ENCODE measurements around the gene SZT2. TPM values are rescaled to one million over a fixed set of nuclear protein-coding genes. Genes with fewer than 3 reads are reported as not detected.
A peak's percentile ranks its signal among the peaks of the same experiment; 100 is the strongest.
"Not testable (repeated sequence)": the region's sequence is repeated elsewhere in the genome, so short reads cannot be mapped to it uniquely, and the experiment has no call there.

The SZT2 gene
- total RNA-seq, 1 donor from 2014 or later, result 22.0 TPM

GRCh38 chr1:43458379-43458778 is 68.7 kb downstream of the SZT2 start:
- ATAC-seq, result not testable (repeated sequence)

GRCh38 chr1:43460988-43461693 is 71.4 kb downstream of the SZT2 start:
- ATAC-seq, result no peak

GRCh38 chr1:43463479-43463878 is 73.8 kb downstream of the SZT2 start:
- no peak for ATAC-seq

DNA sequence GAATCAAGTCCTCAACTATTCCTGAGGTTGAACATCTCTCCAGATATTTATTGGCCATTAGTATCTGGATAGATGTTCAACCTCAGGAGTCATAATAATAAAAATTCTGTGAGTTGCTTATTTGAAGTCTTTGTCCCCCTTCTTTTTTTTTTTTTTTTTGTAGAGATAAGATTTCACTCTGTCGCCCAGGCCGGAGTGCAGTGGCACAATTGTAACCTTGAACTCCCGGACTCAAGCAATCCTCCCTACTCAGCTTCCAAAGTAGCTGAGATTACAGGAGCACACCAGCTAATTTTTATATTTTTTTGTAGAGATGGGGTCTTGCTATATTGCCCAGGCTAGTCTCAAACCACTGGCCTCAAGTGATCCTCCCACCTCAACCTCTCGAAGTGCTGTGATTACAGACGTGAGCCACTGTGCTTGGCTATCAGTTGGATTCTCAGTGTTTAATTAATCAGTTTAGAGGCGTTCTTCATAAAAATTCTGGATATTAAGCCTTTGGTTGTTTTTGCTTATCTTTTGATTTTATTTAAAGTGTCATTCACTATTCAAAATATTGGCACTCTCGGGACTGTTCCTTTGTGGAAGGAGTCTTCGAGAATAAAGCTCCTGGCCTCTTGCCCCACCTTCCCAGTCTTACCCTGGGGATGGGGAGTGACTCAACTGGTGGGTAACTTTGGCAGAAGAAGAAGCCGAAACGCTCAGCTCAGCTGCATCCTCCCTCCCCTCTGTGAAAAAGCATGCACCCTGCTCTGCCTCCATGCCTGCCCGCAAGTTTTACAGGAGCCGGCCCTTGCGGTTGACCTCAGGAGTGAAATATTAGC is 75.2 kb downstream of the SZT2 start:
- no peak for ATAC-seq

DNA sequence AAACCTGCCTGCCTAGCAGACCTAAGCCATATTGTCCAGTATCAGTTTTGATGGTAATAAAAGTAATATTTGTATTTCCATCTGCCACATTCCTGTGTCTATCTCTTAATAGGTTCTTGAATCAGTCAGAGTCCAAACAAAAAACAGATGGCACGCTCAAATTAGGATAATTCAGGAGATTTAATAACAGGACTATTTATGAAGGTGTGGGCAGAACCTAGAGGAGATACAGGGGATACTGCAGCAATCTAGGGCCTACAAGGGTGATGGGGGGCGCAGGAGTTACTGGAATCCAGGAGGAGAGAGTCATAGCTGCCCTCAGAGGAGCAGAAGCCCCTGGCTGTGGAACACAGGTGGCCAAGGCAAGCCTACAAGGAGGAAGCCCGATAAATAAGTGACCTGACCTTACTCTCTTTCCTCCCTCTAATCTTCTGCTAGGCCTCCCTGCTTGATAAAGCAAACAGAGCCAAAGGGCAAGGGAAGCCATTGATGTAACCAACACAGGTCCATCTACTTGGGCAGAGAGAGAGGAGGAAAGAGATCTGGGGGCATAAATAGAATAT is 75.9 kb downstream of the SZT2 start:
- no peak for ATAC-seq

- ATAC-seq, result no peak
Observed at GRCh38 chr1:43466403-43466802, 76.7 kb downstream of the SZT2 start.

- ATAC-seq, result no peak
Observed at GRCh38 chr1:43468414-43468813, 78.7 kb downstream of the SZT2 start.

DNA sequence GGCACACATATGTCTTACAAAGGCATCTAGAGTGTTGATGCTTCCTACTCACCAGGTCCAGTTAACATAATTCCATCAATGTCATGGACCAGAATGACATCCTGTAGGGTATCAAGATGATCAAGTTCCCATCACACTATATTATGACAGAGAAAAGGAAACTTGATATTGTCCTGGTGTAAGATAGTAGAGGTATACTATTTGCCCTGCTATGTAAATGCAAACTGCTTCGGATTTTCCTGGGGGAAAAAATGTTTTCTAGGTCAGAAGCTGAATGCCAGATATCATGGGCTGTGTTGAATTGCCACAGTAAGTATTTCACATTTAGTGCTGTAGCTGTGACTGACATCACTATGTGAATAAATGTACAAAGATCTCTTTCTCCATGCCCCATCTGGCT is 80.2 kb downstream of the SZT2 start:
- no peak for ATAC-seq

GRCh38 chr1:43472087-43472462 is 82.4 kb downstream of the SZT2 start:
- ATAC-seq, result no peak

GRCh38 chr1:43472463-43473151 is 82.9 kb downstream of the SZT2 start:
- ATAC-seq, result peak; percentile 32

GRCh38 chr1:43473463-43473862 is 83.8 kb downstream of the SZT2 start:
- no peak for ATAC-seq

- not testable (repeated sequence) for ATAC-seq
Observed at GRCh38 chr1:43475611-43476401, 86.1 kb downstream of the SZT2 start.

DNA sequence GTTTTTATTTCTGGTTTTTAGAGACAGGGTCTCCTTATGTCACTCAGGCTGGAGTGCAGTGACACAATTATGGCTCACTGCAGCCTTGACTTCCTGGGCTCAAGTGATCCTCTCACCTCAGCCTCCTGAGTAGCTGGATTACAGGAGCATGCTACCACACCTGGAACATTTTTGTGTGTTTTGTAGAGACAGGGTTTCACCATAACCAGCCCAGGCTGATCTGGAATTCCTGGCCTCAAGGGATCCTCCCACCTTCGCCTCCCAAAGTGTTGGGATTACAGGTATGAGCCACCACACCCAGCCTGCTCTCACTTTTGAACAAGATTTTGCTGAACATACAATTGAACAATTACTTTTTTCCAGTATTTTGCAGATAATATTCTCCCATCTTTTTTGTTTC is 88.0 kb downstream of the SZT2 start:
- ATAC-seq, result no peak

- no peak for ATAC-seq
Observed at GRCh38 chr1:43479414-43479813, 89.7 kb downstream of the SZT2 start.

DNA sequence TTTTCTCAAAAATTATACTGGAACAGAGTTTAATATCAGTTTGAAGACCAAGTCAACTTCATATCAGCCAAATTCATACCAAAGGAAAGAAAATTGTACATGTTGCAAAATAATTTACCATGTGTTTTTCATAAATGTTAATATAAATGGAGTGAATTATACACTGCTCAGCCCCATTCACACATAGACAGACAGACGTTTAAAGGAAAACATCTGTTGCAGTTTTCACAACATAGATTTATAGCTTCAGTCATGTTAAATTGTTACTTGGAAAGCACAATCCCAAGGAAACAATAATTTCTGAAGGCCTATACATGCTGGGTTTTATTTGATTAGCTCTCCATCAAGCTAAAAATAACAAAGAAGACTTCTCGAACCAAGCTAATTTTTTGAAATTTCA is 91.8 kb downstream of the SZT2 start:
- ATAC-seq, result no peak

DNA sequence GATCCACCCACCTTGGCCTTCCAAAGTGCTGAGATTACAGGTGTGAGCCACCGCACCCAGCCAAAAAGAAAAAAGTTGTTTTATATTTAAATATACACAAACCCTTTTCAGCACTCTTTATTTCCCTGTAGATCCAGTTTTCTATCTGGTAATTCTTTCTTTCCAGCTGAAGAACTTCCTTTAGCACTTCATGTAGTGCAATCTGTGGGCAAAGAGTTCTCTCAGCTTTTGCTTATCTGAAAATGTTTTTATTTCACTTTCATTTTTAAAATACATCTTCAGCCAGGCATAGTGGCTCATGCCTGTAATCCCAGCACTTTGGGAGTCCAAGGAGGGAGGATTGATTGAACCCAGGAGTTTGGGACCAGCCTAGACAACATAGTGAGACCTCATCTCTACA is 92.5 kb downstream of the SZT2 start:
- no peak for ATAC-seq

DNA sequence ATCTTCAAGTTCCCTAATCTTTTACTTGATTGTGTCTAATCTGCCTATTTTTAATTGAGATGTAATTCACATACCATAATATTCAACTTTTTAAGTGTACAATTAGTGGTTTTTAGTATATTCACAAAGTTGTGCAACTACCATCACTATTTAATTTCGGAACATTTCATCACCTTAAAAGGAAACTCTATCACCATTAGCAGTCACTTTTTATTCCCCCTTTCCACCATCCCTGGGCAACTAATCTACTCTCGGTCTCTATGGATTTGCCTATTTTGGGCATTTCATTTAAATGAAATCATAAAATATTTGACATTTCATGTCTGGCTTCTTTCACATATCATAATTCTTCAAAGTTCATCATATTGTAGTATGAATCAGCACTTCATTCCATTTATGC is 94.7 kb downstream of the SZT2 start:
- no peak for ATAC-seq

GRCh38 chr1:43488165-43488564 is 98.5 kb downstream of the SZT2 start:
- no peak for ATAC-seq

GRCh38 chr1:43491061-43491460 is 101.4 kb downstream of the SZT2 start:
- no peak for ATAC-seq

- no peak for ATAC-seq
Observed at GRCh38 chr1:43492826-43493225, 103.1 kb downstream of the SZT2 start.

DNA sequence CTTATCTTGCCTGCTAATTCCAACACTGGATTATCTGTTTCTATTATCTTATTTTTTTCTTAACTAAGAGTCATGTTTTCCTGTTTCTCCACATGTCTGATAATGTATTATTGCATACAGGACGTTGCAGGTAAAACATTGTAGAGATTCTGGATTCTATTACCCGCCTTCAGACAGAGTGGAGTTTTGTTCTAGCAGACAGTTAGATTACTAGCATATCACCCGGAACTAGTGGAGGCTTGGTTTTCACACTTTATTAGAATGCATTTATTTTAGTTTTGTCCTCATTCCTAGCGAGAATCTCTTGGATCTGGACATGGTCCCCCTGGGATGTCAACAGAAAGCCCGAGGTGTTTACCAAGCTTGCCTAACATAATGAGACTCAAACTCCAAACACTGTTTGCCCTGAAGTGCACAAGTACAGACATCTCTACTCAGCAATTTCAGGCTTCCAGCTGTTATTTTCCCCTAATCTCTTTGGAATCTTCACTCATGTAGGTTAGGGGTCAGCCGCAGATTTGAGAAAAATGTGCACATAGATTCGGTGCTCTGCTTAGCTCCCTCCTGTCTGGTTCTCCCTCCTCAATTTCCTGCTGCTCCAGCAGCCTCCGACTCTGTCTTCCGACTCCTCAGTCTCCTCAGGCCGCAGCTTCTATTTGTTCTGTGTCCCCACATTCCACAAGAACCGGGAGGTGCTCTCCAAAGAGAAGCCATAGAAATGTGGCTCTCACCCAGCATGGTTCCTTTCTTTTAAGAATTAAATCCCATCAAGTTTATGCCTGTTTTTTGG is 104.2 kb downstream of the SZT2 start:
- no peak for ATAC-seq

DNA sequence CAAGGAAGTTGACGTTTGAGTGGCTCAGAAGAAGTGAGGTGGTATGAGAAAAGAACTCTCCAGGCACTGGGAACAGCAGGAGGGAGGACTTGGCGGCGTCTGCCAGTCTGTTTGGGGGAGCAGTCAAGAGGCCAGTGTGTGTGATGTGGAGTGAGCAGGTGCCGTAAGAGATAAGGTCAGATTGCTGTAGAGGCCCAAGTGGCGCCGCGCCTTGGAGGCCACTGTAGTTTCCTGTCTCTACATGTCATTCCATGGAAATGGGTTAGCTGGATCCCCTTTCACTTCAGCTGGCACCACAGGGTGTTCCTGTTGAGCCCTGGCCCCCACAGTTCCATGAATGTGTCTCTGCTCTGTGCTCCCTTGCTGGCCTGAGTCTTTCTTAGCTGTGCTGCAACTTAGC is 105.5 kb downstream of the SZT2 start:
- no peak for ATAC-seq
